ENCODE results near the gene OSTN. TPM values are rescaled to one million over a fixed set of nuclear protein-coding genes. Genes with fewer than 3 reads are reported as not detected.

OSTN gene
- total RNA-seq, 1 experiment from 2014 or later, result not detected

GRCh38 chr3:191158815-191159214 is 40.2 kb upstream of the OSTN start:
- in situ Hi-C loops (cut with HindIII; ENCODE audit: low pct_unique_long_range_greater_than_20kb, low sequenced_read_pairs), result no loop called here
- ChIA-PET POLR2A (no interaction called here), CTCF (no interaction called here)
- Histone ChIP-seq H3K27ac (ENCODE audit: low read length) (no peak overlapping the region), H3K27me3 (ENCODE audit: control insufficient read depth, insufficient read depth, low read length) (no peaks in the 10 kb centered on the region), H3K36me3 (ENCODE audit: control insufficient read depth, insufficient read depth, low read length) (no peaks in the 10 kb centered on the region), H3K4me1 (ENCODE audit: control insufficient read depth, insufficient read depth, low read length) (no peaks in the 10 kb centered on the region), H3K4me3 (ENCODE audit: low read depth in 2 of 2, low read length in 2 of 2) (no peak overlapping the region), H3K9me3 (ENCODE audit: control insufficient read depth, insufficient read depth, low read depth, low read length) (peaks cover 28% of the 10 kb centered on the region; the same call in 1 of the 2 replicates)
- intact Hi-C loops (cut with micrococcal nuclease; ENCODE audit: unreplicated experiment), result no loop called here
- ATAC-seq, result no peak
- DNase-seq (ENCODE audit: low read depth, low spot score), result no peak
- no TSS peak for BruUV-seq (replicated peaks)
- no peak for TF ChIP-seq POLR2AphosphoS5 (IDR thresholded peaks at IDR 0.05; ENCODE audit: low read depth, low read length)
- no peak for TF ChIP-seq TCF7L2 (IDR thresholded peaks at IDR 0.05; ENCODE audit: low read depth, low read length)
- TF ChIP-seq REST (IDR thresholded peaks at IDR 0.05; ENCODE audit: insufficient read depth in 1 of 2, low read depth in 2 of 2, low read length in 1 of 2), result no peak
- no peak for TF ChIP-seq CTCF (IDR thresholded peaks at IDR 0.05)
- TF ChIP-seq SIN3A (IDR thresholded peaks at IDR 0.05; ENCODE audit: borderline replicate concordance, insufficient read depth, low read depth, low read length), result no peak

- CTCF ChIA-PET, result interaction anchor here (0.7 kb wide), 1 partner anchor 37 kb away, joined by 3 read pairs; no protein-coding TSS in a partner anchor
- in situ Hi-C loops (cut with HindIII; ENCODE audit: low pct_unique_long_range_greater_than_20kb, low sequenced_read_pairs), result no loop called here
- H3K27ac ChIP-seq (ENCODE audit: low read length), result no peak overlapping the region
These were observed 33.2 kb upstream of the OSTN start for GRCh38 chr3:191165802-191166201.

More at GRCh38 chr3:191165802-191166201, 33.2 kb upstream of the OSTN start:
- BruUV-seq (replicated peaks), result no TSS peak
- no peaks in the 10 kb centered on the region for H3K27me3 ChIP-seq (ENCODE audit: control insufficient read depth, insufficient read depth, low read length)
- intact Hi-C loops (cut with micrococcal nuclease; ENCODE audit: unreplicated experiment), result no loop called here
- ATAC-seq (no peak), DNase-seq (ENCODE audit: low read depth, low spot score) (no peak)
- POLR2A ChIA-PET, result no interaction called here
- H3K9me3 ChIP-seq (ENCODE audit: control insufficient read depth, insufficient read depth, low read depth, low read length), result peaks cover 4% of the 10 kb centered on the region; the same call in 1 of the 2 replicates
- no peak for TF ChIP-seq CTCF (IDR thresholded peaks at IDR 0.05)
- TF ChIP-seq TCF7L2 (IDR thresholded peaks at IDR 0.05; ENCODE audit: low read depth, low read length), result no peak
- TF ChIP-seq REST (IDR thresholded peaks at IDR 0.05; ENCODE audit: insufficient read depth in 1 of 2, low read depth in 2 of 2, low read length in 1 of 2), result no peak
- no peak for TF ChIP-seq POLR2AphosphoS5 (IDR thresholded peaks at IDR 0.05; ENCODE audit: low read depth, low read length)
- no peak for TF ChIP-seq SIN3A (IDR thresholded peaks at IDR 0.05; ENCODE audit: borderline replicate concordance, insufficient read depth, low read depth, low read length)
- H3K4me3 ChIP-seq (ENCODE audit: low read depth in 2 of 2, low read length in 2 of 2), result no peak overlapping the region
- H3K36me3 ChIP-seq (ENCODE audit: control insufficient read depth, insufficient read depth, low read length), result no peaks in the 10 kb centered on the region
- no peaks in the 10 kb centered on the region for H3K4me1 ChIP-seq (ENCODE audit: control insufficient read depth, insufficient read depth, low read length)
